ENCODE data around the gene ITGAD.

DNA sequence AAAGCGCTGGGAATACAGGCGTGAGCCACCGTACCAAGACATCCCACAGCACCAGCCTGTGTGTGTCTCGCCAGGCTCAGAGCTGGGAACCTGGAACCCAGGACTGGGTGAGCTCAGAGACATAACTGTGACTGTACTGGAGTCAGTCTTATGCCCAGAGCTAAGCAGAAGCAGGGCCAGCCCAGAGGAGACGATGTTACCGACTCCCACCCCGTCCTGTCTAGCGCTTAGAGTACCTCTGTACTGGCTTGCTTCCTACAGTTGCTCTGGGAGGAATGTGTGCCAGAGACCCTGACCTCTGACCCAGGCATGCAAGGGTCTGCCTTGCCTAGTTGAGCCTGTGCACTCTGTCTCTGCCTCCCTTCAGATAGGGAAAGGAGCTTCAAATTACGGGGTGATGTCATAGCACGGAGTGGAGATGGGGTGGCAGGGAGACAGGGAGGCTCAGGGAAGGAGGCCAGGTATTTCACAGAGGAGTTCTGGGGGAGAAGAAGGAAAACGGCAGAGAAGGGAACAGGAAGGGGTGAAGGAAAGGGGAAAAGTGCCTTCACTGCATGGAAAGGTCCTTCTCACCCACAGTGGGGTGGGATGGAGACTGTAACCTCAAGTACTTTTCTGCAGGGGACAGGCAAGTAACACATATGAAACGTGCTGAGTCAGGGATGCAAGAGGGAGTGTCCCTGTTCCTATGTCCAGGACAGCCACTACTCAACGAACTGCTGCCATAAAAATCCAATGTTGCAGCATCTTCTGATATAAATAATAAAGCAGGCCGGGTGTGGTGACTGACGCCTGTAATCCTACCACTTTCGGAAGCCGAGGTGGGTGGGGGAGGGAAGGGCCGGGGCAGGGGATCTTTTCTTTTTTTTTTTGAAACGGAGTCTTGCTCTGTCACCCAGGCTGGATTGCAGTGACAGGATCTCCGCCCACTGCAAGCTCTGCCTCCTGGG is 60.4 kb downstream of the ITGAD start:
- TF ChIP-seq, protein P1, sequence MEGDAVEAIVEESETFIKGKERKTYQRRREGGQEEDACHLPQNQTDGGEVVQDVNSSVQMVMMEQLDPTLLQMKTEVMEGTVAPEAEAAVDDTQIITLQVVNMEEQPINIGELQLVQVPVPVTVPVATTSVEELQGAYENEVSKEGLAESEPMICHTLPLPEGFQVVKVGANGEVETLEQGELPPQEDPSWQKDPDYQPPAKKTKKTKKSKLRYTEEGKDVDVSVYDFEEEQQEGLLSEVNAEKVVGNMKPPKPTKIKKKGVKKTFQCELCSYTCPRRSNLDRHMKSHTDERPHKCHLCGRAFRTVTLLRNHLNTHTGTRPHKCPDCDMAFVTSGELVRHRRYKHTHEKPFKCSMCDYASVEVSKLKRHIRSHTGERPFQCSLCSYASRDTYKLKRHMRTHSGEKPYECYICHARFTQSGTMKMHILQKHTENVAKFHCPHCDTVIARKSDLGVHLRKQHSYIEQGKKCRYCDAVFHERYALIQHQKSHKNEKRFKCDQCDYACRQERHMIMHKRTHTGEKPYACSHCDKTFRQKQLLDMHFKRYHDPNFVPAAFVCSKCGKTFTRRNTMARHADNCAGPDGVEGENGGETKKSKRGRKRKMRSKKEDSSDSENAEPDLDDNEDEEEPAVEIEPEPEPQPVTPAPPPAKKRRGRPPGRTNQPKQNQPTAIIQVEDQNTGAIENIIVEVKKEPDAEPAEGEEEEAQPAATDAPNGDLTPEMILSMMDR (IDR thresholded peaks at IDR 0.05): no peak
- TF ChIP-seq POLR2A (IDR thresholded peaks at IDR 0.05): no peak

All from heart left ventricle (tissue), 13 donors.